ENCODE data around the gene FNBP1L.

FNBP1L gene

DNA sequence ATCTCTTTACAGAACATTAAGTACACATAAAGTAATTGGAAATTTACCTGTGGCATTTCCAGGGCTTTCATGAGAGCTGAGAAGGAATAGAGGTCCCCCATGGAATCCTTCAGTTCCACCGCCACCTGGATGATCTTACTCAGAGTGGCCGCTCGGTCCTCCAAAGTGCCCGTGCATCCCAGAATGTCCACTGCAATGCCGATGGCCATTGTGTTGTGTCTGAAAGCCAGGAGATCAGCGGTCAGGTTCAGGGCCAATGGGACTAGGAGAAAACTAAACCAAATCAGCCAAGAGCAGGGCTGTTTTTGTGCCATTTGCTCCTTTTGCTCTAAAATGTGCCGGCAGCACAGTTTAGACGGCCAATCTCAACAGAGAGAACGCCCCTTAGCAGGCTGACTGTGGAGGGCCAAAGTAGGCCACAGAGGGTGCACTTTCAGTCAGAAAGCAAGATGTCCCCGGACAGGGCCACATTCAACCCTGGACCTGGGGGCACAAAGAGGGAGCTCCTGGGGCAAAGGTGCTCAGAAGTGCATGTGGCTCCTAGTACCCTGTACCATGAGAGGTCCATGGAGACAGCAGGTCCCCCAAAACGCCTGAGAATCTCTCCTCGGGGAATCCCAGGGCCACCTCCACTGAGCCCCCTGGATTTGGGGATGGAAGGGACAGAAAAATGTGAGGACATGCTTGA, 123.8 kb downstream of the FNBP1L start:
- Histone ChIP-seq H3K9ac (ENCODE audit: low read depth, low read length) (no peak overlapping the region), H3K9me3 (ENCODE audit: insufficient read depth, low read depth, low read length) (no peaks in the 10 kb centered on the region), H3K27ac (ENCODE audit: low read depth, low read length) (peak overlapping the region; percentile 38; the same call in 1 of the 2 replicates), H3K27me3 (ENCODE audit: insufficient read depth, low read length) (no peaks in the 10 kb centered on the region), H3K4me1 (ENCODE audit: insufficient read depth, low read length) (peaks cover 10% of the 10 kb centered on the region), H3K36me3 (ENCODE audit: insufficient read depth, low read length) (peaks cover 59% of the 10 kb centered on the region), H3K4me3 (ENCODE audit: low read length) (no peak overlapping the region)
- WGBS: 94% methylated on average over 12 of the region's 12 CpGs

DNA sequence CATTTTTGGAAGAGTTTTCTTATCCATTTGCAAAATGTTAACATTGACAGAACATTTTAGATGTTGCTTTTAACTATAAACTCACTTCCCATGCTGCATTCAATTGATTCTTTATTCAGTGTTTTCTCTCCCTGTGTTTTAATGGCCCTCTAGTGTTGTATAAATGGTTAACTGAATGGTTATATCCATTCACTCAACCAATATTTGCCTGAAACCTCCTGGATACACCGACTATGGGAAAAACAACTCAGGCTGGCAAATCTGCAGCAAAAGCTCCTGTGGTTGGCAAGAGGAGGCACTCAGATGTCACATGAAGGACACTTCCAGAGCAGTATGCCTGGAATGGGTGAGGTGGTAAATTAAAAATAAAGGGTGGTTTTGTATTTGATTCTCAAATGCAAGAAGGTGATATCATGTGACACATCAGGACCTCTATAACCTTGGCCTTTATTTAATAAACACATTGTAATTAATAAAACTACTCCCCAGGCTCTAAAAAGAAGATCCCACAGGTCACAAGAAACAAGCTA, 126.1 kb downstream of the FNBP1L start:
- peaks cover 10% of the 10 kb centered on the region for H3K4me1 ChIP-seq (ENCODE audit: insufficient read depth, low read length)
- WGBS: 100% methylated on average over 1 of the region's 1 CpG
- H3K27ac ChIP-seq (ENCODE audit: low read depth, low read length): no peak overlapping the region
- H3K4me3 ChIP-seq (ENCODE audit: low read length): no peak overlapping the region
- H3K9me3 ChIP-seq (ENCODE audit: insufficient read depth, low read depth, low read length): no peaks in the 10 kb centered on the region
- H3K9ac ChIP-seq (ENCODE audit: low read depth, low read length): no peak overlapping the region
- H3K36me3 ChIP-seq (ENCODE audit: insufficient read depth, low read length): peaks cover 43% of the 10 kb centered on the region
- H3K27me3 ChIP-seq (ENCODE audit: insufficient read depth, low read length): no peaks in the 10 kb centered on the region

DNA sequence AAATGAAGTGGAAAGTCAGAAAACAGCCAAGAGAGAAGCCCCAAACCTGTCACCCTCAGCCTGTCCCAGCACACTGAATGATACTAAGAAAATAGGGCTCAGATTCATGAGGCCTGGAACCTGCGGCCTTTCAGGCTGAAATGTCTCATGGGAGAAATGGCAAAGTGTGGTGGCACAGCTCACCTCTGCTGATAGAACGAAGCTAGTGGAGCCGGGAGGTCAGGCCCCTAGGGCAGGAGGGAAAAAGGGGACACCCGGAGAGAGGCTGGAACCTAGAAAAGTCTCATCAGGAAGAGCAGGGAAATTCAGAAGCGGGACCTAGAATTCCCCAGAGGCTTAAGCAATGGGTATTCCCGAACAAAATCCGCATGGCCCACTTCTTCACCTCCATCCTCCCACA, 126.6 kb downstream of the FNBP1L start:
- Histone ChIP-seq H3K36me3 (ENCODE audit: insufficient read depth, low read length) (peaks cover 38% of the 10 kb centered on the region), H3K4me1 (ENCODE audit: insufficient read depth, low read length) (peaks cover 10% of the 10 kb centered on the region), H3K27me3 (ENCODE audit: insufficient read depth, low read length) (no peaks in the 10 kb centered on the region), H3K4me3 (ENCODE audit: low read length) (no peak overlapping the region), H3K9ac (ENCODE audit: low read depth, low read length) (no peak overlapping the region), H3K9me3 (ENCODE audit: insufficient read depth, low read depth, low read length) (no peaks in the 10 kb centered on the region), H3K27ac (ENCODE audit: low read depth, low read length) (no peak overlapping the region)
- WGBS: 91% methylated on average over 7 of the region's 7 CpGs

DNA sequence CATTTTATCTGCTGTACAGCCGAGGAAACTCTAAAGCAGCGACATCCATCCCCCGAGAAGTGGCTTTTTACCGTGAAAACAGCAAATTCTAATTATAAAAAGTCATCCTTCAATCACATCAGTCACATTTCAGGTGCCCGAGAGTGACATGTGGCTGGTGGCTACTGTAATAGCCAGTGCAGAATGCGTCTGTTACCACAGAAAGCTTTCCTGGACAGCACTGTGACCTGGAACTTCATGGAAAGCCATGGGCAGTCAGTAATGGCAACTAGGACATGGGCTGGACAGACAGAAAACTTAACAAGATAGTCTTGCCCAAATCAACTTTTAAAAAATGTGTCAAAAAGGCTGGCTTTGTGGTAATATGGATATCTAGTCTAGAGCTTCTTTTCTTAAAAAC, 127.1 kb downstream of the FNBP1L start:
- Histone ChIP-seq H3K4me1 (ENCODE audit: insufficient read depth, low read length) (peaks cover 10% of the 10 kb centered on the region), H3K9me3 (ENCODE audit: insufficient read depth, low read depth, low read length) (no peaks in the 10 kb centered on the region), H3K36me3 (ENCODE audit: insufficient read depth, low read length) (peaks cover 34% of the 10 kb centered on the region), H3K27ac (ENCODE audit: low read depth, low read length) (no peak overlapping the region), H3K27me3 (ENCODE audit: insufficient read depth, low read length) (no peaks in the 10 kb centered on the region), H3K4me3 (ENCODE audit: low read length) (no peak overlapping the region), H3K9ac (ENCODE audit: low read depth, low read length) (no peak overlapping the region)
- WGBS: 96% methylated on average over 6 of the region's 6 CpGs

DNA sequence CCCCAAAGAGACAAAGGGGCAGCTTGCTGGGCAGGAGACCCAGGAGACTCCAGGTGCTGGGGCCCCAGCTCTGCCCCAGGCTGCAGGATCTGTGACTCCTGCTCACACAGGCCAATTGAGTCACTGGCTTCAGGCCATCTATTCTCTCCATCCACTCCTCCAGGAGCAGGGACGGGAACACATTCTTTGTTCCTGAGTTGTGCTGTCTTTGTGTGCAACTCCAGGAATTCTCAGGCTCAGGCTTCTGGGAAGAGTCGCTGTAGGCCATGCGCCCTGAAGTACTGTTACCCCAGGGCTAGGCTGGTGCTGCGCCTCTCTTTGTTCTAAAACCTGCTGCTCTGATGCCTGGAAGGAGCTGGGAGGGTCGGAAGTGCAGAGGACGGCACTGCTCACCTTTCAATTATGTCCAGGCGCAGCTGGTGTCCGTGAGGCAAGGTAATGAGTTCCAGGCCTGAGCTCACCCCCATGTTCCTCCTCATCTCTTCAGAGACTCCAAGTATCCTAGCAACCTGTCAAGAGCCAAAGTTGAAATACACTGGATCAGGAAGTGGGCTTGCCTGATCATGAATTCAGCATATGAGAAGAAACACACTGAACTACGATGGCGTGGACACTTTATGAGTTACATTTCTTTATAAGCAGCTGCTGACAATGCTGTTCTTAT, 127.8 kb downstream of the FNBP1L start:
- H3K9ac ChIP-seq (ENCODE audit: low read depth, low read length): no peak overlapping the region
- H3K27ac ChIP-seq (ENCODE audit: low read depth, low read length): no peak overlapping the region
- WGBS: 93% methylated on average over 10 of the region's 10 CpGs

DNA sequence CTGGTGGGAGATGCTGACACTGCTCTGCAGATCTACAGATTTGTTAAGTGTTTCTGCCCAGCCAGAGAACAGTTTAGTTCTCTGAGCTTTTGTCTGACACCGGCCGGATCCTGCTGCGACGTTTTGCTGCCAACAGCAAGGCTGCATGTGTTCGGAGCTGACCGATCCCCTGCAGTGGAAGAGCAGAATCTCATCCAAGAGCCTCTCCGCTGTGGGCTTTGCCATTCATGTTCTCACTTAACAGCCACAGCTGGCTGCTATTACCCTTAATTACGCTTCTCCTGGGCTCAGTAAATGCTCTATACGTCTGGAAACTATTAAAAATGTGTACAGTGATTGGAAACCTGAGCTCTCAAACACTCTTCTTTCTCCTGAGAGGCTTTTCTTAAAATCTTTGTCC, 128.4 kb downstream of the FNBP1L start:
- Histone ChIP-seq H3K9ac (ENCODE audit: low read depth, low read length) (no peak overlapping the region), H3K27me3 (ENCODE audit: insufficient read depth, low read length) (no peaks in the 10 kb centered on the region), H3K4me1 (ENCODE audit: insufficient read depth, low read length) (peaks cover 10% of the 10 kb centered on the region), H3K27ac (ENCODE audit: low read depth, low read length) (no peak overlapping the region), H3K4me3 (ENCODE audit: low read length) (no peak overlapping the region), H3K36me3 (ENCODE audit: insufficient read depth, low read length) (peaks cover 31% of the 10 kb centered on the region), H3K9me3 (ENCODE audit: insufficient read depth, low read depth, low read length) (no peaks in the 10 kb centered on the region)
- WGBS: 92% methylated on average over 9 of the region's 9 CpGs

More for the DNA sequence above, 127.8 kb downstream of the FNBP1L start:
- H3K4me1 ChIP-seq (ENCODE audit: insufficient read depth, low read length): peaks cover 10% of the 10 kb centered on the region
- no peak overlapping the region for H3K4me3 ChIP-seq (ENCODE audit: low read length)
- peaks cover 29% of the 10 kb centered on the region for H3K36me3 ChIP-seq (ENCODE audit: insufficient read depth, low read length)
- no peaks in the 10 kb centered on the region for H3K9me3 ChIP-seq (ENCODE audit: insufficient read depth, low read depth, low read length)
- no peaks in the 10 kb centered on the region for H3K27me3 ChIP-seq (ENCODE audit: insufficient read depth, low read length)

DNA sequence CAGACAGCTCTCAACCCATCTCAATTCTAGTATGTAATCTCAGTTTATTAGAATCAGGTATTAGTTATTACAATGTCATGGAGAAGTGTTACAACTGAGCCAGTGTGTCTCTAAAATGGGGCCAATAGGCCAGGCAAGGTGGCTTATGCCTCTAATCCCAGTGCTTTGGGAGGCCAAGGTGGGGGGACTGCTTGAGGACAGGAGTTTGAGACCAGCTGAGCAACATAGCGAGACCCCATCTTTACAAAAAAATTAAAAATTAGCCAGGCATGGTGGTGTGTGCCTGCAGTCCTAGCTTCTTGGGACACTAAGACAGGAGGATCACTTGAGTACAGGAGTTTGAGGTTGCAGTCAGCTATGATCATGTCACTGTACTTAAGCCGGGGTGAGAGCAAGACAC, 128.8 kb downstream of the FNBP1L start:
- Histone ChIP-seq H3K4me1 (ENCODE audit: insufficient read depth, low read length) (peaks cover 8% of the 10 kb centered on the region), H3K4me3 (ENCODE audit: low read length) (no peak overlapping the region), H3K9me3 (ENCODE audit: insufficient read depth, low read depth, low read length) (no peaks in the 10 kb centered on the region), H3K27me3 (ENCODE audit: insufficient read depth, low read length) (no peaks in the 10 kb centered on the region), H3K27ac (ENCODE audit: low read depth, low read length) (no peak overlapping the region), H3K36me3 (ENCODE audit: insufficient read depth, low read length) (peaks cover 31% of the 10 kb centered on the region), H3K9ac (ENCODE audit: low read depth, low read length) (no peak overlapping the region)
- WGBS: 100% methylated on average over 2 of the region's 2 CpGs

DNA sequence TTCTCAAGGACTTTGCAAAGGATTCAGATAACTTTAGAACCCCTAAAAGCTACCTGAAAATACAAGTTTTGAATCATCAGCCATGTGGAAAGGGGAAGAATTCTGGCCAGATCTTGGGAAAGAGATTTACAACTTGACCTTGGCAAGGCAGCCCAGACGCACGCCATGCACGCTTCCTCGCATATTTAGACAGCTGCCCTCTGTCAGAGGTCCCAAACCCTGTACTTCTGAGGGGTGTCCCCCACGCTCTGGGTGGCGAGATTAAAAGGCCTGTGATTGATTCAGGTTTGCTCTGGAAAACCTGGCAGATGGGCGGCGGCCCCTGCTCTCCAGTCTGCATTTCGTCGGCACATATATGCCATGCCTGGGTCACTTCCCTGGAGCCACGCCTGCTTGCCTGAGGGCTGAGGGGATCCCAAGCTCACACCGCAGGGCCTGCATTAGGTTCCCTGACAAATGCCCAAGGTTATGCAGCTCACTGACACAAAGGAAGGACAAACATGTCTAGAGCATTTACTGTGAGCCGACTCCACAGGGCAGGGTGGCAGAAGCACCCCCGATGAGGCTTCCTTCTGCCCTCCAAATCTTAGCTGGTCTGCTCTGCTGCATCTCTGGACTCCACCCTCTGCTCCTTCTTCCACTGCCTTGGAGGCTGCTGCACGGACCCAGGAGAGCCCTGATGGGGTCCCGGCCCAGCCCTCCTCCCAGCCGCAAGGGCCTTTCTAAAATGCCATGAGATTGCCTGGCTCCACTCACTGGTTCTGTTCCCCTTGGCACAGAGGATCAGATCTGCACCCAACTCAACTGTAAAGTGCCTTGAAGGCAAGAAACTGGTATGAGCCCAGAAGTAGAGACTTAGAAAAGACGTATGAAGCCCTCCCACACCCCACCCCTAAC, 129.9 kb downstream of the FNBP1L start:
- H3K4me3 ChIP-seq (ENCODE audit: low read length): no peak overlapping the region
- H3K36me3 ChIP-seq (ENCODE audit: insufficient read depth, low read length): peaks cover 31% of the 10 kb centered on the region
- no peaks in the 10 kb centered on the region for H3K9me3 ChIP-seq (ENCODE audit: insufficient read depth, low read depth, low read length)
- H3K9ac ChIP-seq (ENCODE audit: low read depth, low read length): no peak overlapping the region
- 93% methylated on average over 17 of the region's 18 CpGs for WGBS
- no peaks in the 10 kb centered on the region for H3K27me3 ChIP-seq (ENCODE audit: insufficient read depth, low read length)
- no peaks in the 10 kb centered on the region; the same call in 1 of the 2 replicates for H3K4me1 ChIP-seq (ENCODE audit: insufficient read depth, low read length)
- H3K27ac ChIP-seq (ENCODE audit: low read depth, low read length): no peak overlapping the region

DNA sequence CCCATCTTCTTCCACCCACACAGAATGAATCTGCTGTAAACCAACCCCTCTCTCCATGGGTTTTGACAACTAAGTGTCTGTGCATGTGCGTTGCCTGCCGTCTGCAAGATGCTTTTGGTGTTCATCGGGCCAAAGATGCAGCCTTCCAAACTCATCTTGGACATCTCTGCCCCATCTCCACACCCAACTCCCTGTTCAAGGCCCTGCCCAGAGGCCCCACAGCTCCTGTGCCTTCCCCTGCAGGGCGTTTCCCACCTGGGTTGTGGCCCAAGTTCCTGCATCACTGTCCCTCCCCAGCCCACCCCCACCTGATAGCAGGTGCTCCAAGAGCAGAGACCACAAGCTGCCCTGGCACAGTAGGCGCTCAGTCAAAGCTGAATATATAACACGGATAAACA, 130.5 kb downstream of the FNBP1L start:
- Histone ChIP-seq H3K27ac (ENCODE audit: low read depth, low read length) (no peak overlapping the region), H3K27me3 (ENCODE audit: insufficient read depth, low read length) (no peaks in the 10 kb centered on the region), H3K4me1 (ENCODE audit: insufficient read depth, low read length) (no peaks in the 10 kb centered on the region; the same call in 1 of the 2 replicates), H3K9ac (ENCODE audit: low read depth, low read length) (no peak overlapping the region), H3K36me3 (ENCODE audit: insufficient read depth, low read length) (peaks cover 35% of the 10 kb centered on the region), H3K9me3 (ENCODE audit: insufficient read depth, low read depth, low read length) (no peaks in the 10 kb centered on the region), H3K4me3 (ENCODE audit: low read length) (no peak overlapping the region)
- 95% methylated on average over 6 of the region's 6 CpGs for WGBS

DNA sequence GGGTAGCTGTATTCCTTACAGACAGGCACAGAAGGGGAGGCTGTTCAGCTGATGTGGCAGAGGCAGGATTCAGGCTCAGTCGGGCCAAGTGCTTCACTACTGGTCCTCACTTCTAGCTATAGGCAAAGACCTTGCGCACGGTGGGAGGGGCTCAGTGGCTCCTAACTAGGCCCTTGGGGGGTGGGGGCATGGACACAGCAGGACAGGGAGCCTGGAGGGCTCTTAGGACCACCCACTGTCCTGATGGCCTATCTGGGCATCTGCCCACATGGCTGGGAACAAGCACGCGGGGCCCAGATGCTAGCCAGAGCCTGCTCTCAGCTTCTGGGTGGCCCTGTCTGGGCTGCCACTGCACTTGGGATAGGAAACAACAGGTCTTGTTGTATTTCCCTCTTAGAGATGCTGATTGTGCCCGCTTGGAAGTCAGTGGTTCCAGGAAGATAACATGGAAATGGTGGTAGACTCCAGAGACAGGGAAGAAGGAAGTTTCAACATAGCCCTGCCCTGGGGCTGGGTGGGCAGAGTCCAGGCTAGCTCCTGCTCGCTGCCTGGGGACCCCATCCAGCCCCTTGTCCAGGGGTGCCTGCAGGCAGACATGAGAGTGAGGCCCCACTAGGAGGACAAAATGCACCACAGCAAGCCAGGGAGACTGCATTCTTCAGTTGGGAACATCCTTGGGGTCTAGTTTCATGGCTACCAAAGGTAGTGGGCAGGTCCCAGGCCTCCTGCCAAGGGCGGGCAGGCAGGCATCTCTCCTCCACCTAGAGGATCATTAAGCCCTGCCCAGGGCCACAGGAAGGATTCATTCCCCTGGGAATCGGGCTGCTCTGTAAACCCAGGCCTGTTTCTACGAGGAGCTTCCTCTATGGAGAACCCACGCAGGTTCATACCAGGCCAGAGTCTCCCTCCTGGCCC, 131.2 kb downstream of the FNBP1L start:
- no peak overlapping the region for H3K9ac ChIP-seq (ENCODE audit: low read depth, low read length)
- H3K27me3 ChIP-seq (ENCODE audit: insufficient read depth, low read length): no peaks in the 10 kb centered on the region
- no peaks in the 10 kb centered on the region; the same call in 1 of the 2 replicates for H3K4me1 ChIP-seq (ENCODE audit: insufficient read depth, low read length)
- H3K27ac ChIP-seq (ENCODE audit: low read depth, low read length): no peak overlapping the region
- WGBS: 93% methylated on average over 11 of the region's 11 CpGs
- no peak overlapping the region for H3K4me3 ChIP-seq (ENCODE audit: low read length)
- no peaks in the 10 kb centered on the region for H3K9me3 ChIP-seq (ENCODE audit: insufficient read depth, low read depth, low read length)
- H3K36me3 ChIP-seq (ENCODE audit: insufficient read depth, low read length): peaks cover 36% of the 10 kb centered on the region
